SK-N-MC (cell line): ENCODE measurements around the gene RAB4B.

Source experiments
- DNase-seq: peaks from one replicate; pipeline ENCODE4 v3.0.0-alpha.2; 2011; ENCODE audit warnings: low read depth, low spot score
- H3K27ac ChIP-seq: fragments of 200-600 bp; sonication (generic); 2 replicates; pipeline ENCODE4 v1.5.1; 2016; ENCODE audit warnings: mixed run types
- H3K36me3 ChIP-seq: fragments of 200-600 bp; sonication (generic); 2 replicates; pipeline ENCODE4 v1.6.1; 2017; ENCODE audit warnings: antibody characterized with exemption, low read length, mixed read lengths; ENCODE audit not compliant: insufficient read depth
- H3K4me3 ChIP-seq: fragments of 200-600 bp; sonication (generic); 2 replicates; pipeline ENCODE4 v1.5.1; 2016
- H3K9ac ChIP-seq: fragments of 200-600 bp; sonication (generic); 2 replicates; pipeline ENCODE4 v1.8.0; 2017; ENCODE audit warnings: mixed run types, mixed read lengths; ENCODE audit not compliant: insufficient read length
- H3K9me3 ChIP-seq: fragments of 200-600 bp; sonication (generic); 2 replicates; pipeline ENCODE4 v1.6.1; 2017; ENCODE audit warnings: low read depth, mild to moderate bottlenecking, antibody characterized with exemption, low read length, moderate library complexity, mixed read lengths
- EZH2 ChIP-seq: fragments of 200-600 bp; sonication (generic); IDR thresholded peaks from one replicate; pipeline ENCODE4 v1.6.1; 2017; ENCODE audit warnings: antibody characterized with exemption
- FOXP2 ChIP-seq: optimal IDR thresholded peaks from 2 replicates; pipeline ENCODE3; 2011; ENCODE audit warnings: mild to moderate bottlenecking, moderate library complexity; ENCODE audit not compliant: insufficient read depth; ENCODE audit errors: extremely low read length, control extremely low read depth
- POLR2AphosphoS5 ChIP-seq: IDR thresholded peaks from 2 replicates; pipeline ENCODE4 v1.6.1; 2012; ENCODE audit warnings: mild to moderate bottlenecking, low read depth, low read length, borderline replicate concordance

Gene RAB4B

GRCh38 chr19:40739871-40740703, 38.0 kb upstream of the RAB4B start:
- Histone ChIP-seq H3K36me3 (peaks cover 15% of the 10 kb centered on the region), H3K9ac (no peak overlapping the region)
- DNase-seq = no peak

GRCh38 chr19:40740747-40741146, 37.3 kb upstream of the RAB4B start:
- Histone ChIP-seq H3K27ac (peak overlapping the region; percentile 36; the same call in 1 of the 2 replicates), H3K4me3 (no peak overlapping the region), H3K9me3 (no peaks in the 10 kb centered on the region), H3K36me3 (peaks cover 9% of the 10 kb centered on the region), H3K9ac (no peak overlapping the region)
- DNase-seq = no peak
- no peak for TF ChIP-seq EZH2
- no peak for TF ChIP-seq POLR2AphosphoS5

More at GRCh38 chr19:40739871-40740703, 38.0 kb upstream of the RAB4B start:
- no peaks in the 10 kb centered on the region for H3K9me3 ChIP-seq
- H3K27ac ChIP-seq = peak overlapping the region; percentile 36; the same call in 1 of the 2 replicates
- H3K4me3 ChIP-seq = no peak overlapping the region
- TF ChIP-seq EZH2 (no peak), POLR2AphosphoS5 (no peak), FOXP2 (no peak)

DNA sequence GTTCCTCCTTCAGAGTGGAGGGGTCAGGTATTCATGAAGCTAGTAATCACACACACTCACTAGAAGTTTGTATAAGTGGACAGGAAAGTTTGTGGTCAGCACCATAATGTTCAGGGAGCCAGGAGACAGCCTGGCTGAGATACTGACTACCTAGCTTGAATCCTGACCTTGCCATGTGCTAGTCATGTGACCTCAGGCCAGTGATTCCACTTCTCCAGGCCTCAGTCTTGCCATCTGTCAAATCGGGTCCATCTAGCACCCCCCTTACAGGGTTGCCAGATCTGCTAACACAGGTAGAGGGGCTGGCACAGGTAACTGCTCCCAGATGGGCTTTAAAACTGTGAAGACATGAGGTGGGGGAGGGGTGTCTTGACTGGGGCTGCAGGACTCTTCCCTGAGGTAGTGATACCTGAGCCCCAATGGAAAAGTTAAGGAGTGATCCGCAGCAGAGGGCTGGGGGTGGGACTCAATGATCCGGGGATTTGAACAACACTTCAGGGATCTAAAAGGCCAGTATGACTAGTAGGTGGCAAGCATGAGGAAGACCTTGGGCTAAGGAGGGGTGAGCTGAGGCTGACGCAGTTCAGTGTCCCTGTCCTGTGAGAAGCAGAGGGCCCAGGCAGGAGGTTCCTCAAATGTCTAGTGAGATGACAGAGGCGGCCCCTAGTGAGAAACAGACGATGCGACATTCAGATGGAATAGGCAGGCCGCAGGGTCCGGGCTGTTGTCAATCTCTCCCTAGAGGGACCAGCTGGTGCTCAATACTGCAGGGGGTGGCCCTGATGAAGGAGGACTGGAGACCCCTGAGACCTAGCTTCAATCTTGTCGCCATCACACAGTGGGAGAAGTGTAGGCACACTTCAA, 36.3 kb upstream of the RAB4B start:
- H3K36me3 ChIP-seq = peaks cover 9% of the 10 kb centered on the region
- TF ChIP-seq POLR2AphosphoS5 = no peak; the same call in 1 of the 2 replicates
- no peak for TF ChIP-seq FOXP2
- no peak for TF ChIP-seq EZH2
- no peak overlapping the region for H3K27ac ChIP-seq
- no peak overlapping the region for H3K9ac ChIP-seq
- DNase-seq = no peak
- no peak overlapping the region for H3K4me3 ChIP-seq
- no peaks in the 10 kb centered on the region for H3K9me3 ChIP-seq

- Histone ChIP-seq H3K9me3 (no peaks in the 10 kb centered on the region), H3K36me3 (peaks cover 2% of the 10 kb centered on the region), H3K27ac (no peak overlapping the region), H3K9ac (no peak overlapping the region), H3K4me3 (no peak overlapping the region)
- no peak for TF ChIP-seq FOXP2
- no peak for TF ChIP-seq EZH2
- DNase-seq = no peak
Measured at GRCh38 chr19:40742477-40742876, 35.6 kb upstream of the RAB4B start.

GRCh38 chr19:40742886-40743285, 35.2 kb upstream of the RAB4B start:
- no peaks in the 10 kb centered on the region for H3K36me3 ChIP-seq
- H3K9ac ChIP-seq = no peak overlapping the region
- no peak overlapping the region for H3K27ac ChIP-seq
- no peak overlapping the region for H3K4me3 ChIP-seq
- no peaks in the 10 kb centered on the region for H3K9me3 ChIP-seq
- TF ChIP-seq FOXP2 (no peak), POLR2AphosphoS5 (no peak), EZH2 (no peak)
- DNase-seq = no peak

DNA sequence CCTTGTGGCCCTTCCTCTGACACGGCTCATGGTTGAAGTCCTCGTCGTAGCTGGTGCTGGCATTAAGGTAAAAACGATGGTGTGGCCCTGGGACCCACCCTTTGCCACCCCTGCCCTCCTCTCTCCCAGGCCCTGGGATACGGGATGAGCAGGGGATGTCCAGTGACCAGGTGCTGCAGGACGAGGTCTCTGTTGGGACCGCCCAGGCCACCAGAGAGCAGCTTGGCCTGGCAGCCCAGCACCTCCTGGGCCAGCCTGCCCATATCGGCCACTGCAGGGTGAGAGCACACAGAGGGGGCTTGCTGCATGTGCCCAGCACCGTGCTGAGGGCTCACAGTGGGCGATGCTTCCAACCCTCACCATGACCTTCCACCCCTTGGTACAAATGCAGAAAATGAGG, 34.1 kb upstream of the RAB4B start:
- Histone ChIP-seq H3K36me3 (no peaks in the 10 kb centered on the region), H3K4me3 (no peak overlapping the region)
- TF ChIP-seq EZH2 = no peak
- no peak for TF ChIP-seq FOXP2
- TF ChIP-seq POLR2AphosphoS5 = no peak

DNA sequence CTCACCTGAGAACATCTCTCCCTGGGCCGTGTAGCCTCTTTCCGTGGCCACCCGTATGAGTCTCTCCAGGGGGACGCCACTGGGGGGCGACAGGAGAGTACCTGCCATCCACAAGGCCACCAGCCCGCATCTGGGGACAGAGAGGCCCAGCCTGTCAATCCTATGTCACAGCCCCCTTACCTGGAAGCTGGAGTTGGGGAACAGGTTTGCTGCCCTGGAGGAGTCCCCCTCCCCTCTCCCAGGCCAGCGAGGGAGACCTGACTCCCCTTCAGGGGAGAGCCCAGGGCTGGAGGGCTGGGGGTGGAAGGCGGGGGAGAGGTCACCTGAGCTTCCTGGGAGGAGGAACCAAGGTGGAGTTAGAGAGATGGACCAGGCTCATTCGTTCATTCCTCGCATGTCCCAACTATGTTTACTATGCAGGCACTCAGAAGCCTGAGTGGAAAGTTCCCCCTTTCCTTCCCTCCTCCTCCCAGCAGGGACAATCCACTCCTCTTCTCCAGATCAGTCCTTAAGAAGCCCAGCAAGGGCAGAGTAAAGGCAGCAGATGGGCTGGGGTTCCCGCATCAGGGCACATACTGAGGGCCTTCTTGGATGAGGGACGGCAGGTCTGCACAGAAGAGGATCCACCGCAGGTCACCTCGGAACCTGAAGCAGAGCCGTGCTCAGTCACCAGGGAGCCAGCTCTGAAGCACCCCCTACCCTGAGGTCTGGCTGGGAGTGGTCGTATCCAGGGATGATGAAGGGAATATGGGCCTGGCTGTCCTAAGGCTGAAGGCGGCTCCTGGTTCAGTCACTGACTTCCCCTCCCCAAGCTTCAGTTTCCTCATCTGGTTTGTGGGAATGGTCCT, 33.3 kb upstream of the RAB4B start:
- TF ChIP-seq EZH2 = no peak
- TF ChIP-seq POLR2AphosphoS5 = no peak
- TF ChIP-seq FOXP2 = no peak
- Histone ChIP-seq H3K9ac (no peak overlapping the region), H3K9me3 (no peaks in the 10 kb centered on the region), H3K4me3 (no peak overlapping the region), H3K27ac (no peak overlapping the region), H3K36me3 (no peaks in the 10 kb centered on the region)
- DNase-seq = no peak

More for the DNA sequence above, 34.1 kb upstream of the RAB4B start:
- DNase-seq = no peak
- Histone ChIP-seq H3K27ac (no peak overlapping the region), H3K9ac (no peak overlapping the region), H3K9me3 (no peaks in the 10 kb centered on the region)

DNA sequence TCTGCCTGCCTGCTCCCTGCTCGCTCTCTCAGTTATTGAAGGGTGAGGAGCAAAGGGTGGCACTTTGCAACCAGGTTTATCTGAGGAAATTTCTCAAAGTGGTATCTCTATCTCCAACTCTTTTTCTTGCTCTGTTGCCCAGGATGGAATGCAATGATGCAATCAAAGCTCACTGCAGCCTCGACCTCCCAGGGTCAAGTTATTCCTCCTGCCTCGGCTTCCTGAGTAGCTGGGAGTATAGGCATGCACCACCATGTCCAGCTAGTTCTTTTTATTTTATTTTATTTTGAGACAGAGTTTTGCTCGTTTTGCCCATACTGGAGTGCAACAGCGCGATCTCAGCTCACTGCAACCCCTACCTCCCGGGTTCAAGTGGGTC, 32.7 kb upstream of the RAB4B start:
- no peak for TF ChIP-seq POLR2AphosphoS5
- TF ChIP-seq EZH2 = no peak
- TF ChIP-seq FOXP2 = no peak
- Histone ChIP-seq H3K9ac (no peak overlapping the region), H3K9me3 (no peaks in the 10 kb centered on the region), H3K36me3 (no peaks in the 10 kb centered on the region), H3K27ac (no peak overlapping the region), H3K4me3 (no peak overlapping the region)
- no peak for DNase-seq
